Measurements from ENCODE around the gene SFT2D1. TPM values are rescaled to one million over a fixed set of nuclear protein-coding genes. Genes with fewer than 3 reads are reported as not detected.

The SFT2D1 gene
- total RNA-seq, 1 donor from 2014 or later, result 77.7 TPM

GRCh38 chr6:166331503-166332415 lies 10.6 kb downstream of the SFT2D1 start:
- TF ChIP-seq, protein P1, sequence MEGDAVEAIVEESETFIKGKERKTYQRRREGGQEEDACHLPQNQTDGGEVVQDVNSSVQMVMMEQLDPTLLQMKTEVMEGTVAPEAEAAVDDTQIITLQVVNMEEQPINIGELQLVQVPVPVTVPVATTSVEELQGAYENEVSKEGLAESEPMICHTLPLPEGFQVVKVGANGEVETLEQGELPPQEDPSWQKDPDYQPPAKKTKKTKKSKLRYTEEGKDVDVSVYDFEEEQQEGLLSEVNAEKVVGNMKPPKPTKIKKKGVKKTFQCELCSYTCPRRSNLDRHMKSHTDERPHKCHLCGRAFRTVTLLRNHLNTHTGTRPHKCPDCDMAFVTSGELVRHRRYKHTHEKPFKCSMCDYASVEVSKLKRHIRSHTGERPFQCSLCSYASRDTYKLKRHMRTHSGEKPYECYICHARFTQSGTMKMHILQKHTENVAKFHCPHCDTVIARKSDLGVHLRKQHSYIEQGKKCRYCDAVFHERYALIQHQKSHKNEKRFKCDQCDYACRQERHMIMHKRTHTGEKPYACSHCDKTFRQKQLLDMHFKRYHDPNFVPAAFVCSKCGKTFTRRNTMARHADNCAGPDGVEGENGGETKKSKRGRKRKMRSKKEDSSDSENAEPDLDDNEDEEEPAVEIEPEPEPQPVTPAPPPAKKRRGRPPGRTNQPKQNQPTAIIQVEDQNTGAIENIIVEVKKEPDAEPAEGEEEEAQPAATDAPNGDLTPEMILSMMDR (IDR thresholded peaks at IDR 0.05), result no peak
- Histone ChIP-seq H3K9me3 (no peaks in the 10 kb centered on the region), H3K4me1 (peaks cover 0 to 2% of the 10 kb centered on the region in 2 donors), H3K27ac (no peak overlapping the region), H3K36me3 (peaks cover 14 to 15% of the 10 kb centered on the region in 2 donors), H3K27me3 (no peaks in the 10 kb centered on the region), H3K4me3 (no peak overlapping the region)
- DNase-seq (ENCODE audit: low spot score in 2 of 2), result no peak
- intact Hi-C loops (cut with DNase I), result no loop called here

- H3K27me3 ChIP-seq, result no peaks in the 10 kb centered on the region
- no peak overlapping the region for H3K27ac ChIP-seq
- H3K4me1 ChIP-seq, result no peaks in the 10 kb centered on the region
- TF ChIP-seq, protein P1 (IDR thresholded peaks at IDR 0.05), result no peak
- DNase-seq (ENCODE audit: low spot score in 2 of 2), result no peak
- no peaks in the 10 kb centered on the region for H3K9me3 ChIP-seq
- no peak overlapping the region for H3K4me3 ChIP-seq
- intact Hi-C loops (cut with DNase I), result no loop called here
- H3K36me3 ChIP-seq, result peaks cover 14 to 21% of the 10 kb centered on the region in 2 donors
These were observed 11.7 kb downstream of the SFT2D1 start for GRCh38 chr6:166330612-166331011.

GRCh38 chr6:166325383-166326042 lies 16.8 kb downstream of the SFT2D1 start:
- TF ChIP-seq, protein P1 (IDR thresholded peaks at IDR 0.05), result no peak
- H3K9me3 ChIP-seq, result no peaks in the 10 kb centered on the region
- intact Hi-C loops (cut with DNase I), result no loop called here
- H3K4me3 ChIP-seq, result no peak overlapping the region
- no peak for DNase-seq (ENCODE audit: low spot score in 2 of 2)
- no peak overlapping the region for H3K27ac ChIP-seq
- H3K4me1 ChIP-seq, result no peaks in the 10 kb centered on the region
- H3K27me3 ChIP-seq, result no peaks in the 10 kb centered on the region
- peaks cover 35 to 59% of the 10 kb centered on the region in 2 donors for H3K36me3 ChIP-seq

DNA sequence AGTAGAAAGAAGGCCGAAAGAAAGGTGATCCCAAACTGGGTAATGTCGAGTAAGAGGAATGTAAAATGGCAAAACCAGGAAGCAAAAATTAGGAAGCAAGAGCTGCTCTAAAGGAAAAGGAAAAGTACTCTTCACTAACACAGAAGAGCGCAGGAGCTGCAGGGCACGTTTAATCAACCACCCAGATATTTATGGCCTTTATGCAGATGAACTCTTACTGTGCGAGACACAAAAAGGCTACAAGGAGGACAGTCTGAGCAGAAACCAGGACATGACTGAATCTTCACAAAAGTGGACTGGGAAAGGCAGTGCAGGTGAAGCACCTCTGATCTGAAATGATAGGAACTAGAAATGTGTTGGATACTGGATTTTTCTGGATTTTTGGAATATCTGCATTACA lies 18.9 kb downstream of the SFT2D1 start:
- no peak for DNase-seq (ENCODE audit: low spot score in 2 of 2)
- H3K9me3 ChIP-seq, result no peaks in the 10 kb centered on the region
- H3K4me3 ChIP-seq, result no peak overlapping the region
- H3K4me1 ChIP-seq, result no peaks in the 10 kb centered on the region
- TF ChIP-seq, protein P1 (IDR thresholded peaks at IDR 0.05), result no peak
- no peaks in the 10 kb centered on the region for H3K27me3 ChIP-seq
- intact Hi-C loops (cut with DNase I), result no loop called here
- peaks cover 39 to 73% of the 10 kb centered on the region in 2 donors for H3K36me3 ChIP-seq
- no peak overlapping the region for H3K27ac ChIP-seq

DNA sequence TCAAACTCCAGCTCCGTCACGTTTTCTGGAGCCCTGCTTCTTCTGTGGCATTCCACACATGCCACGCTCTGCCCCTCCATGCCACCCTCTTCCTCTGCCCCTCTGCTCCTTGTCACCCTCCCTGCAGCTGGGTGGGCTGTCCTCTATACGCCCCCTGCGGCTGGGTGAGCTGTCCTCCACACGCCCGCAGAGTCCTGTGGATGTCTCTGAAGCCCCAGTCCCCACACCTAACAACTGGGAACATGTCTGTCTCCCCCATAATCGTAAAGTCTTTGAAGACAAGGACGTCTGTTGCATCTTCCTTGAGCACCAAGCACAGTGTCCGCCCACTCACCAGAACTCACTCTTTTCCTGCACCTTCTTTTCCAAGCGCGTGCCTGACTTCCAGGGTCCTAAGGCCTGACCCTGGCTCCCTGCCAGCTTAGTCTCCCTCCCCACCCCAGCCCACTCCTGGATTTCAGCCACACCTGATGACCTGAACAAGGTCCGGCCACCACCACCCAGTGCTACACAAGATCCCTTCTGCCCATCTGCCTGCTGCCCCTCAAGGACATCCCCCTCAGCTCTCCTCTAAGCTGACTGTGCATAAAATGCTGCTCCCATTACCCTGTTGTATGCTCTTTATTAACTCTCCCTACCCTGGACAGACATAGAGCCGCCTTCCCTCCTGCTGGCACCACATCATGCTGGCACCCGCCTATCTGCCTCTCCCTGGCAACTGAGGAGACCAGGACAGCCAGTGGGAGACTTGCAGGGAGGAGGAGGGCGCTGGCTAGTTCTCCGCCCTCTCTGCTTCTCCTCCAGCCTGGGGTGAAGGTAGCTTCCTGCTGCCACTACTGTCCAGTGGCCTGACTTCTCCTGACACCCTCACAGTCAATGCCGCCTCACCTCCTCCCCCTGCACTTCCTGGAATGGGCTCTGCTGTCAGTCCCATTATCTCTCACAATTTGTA lies 23.4 kb downstream of the SFT2D1 start:
- no peaks in the 10 kb centered on the region for H3K4me1 ChIP-seq
- H3K4me3 ChIP-seq, result no peak overlapping the region
- TF ChIP-seq, protein P1 (IDR thresholded peaks at IDR 0.05), result no peak
- no peaks in the 10 kb centered on the region for H3K27me3 ChIP-seq
- peaks cover 18 to 50% of the 10 kb centered on the region in 2 donors for H3K36me3 ChIP-seq
- no peak for DNase-seq (ENCODE audit: low spot score in 2 of 2)
- no peaks in the 10 kb centered on the region for H3K9me3 ChIP-seq
- H3K27ac ChIP-seq, result no peak overlapping the region
- intact Hi-C loops (cut with DNase I), result no loop called here

Data from ascending aorta (tissue), 2 donors.